IPS-NIHi11 (cell line): ENCODE measurements around the gene SHISA6.
"Not testable (repeated sequence)": the region's sequence is repeated elsewhere in the genome, so short reads cannot be mapped to it uniquely, and the experiment has no call there.

Experiments
- DNase-seq: peaks from one replicate; pipeline ENCODE4 v3.0.0; 2012; ENCODE audit warnings: mixed read lengths, low spot score

Gene SHISA6

DNA sequence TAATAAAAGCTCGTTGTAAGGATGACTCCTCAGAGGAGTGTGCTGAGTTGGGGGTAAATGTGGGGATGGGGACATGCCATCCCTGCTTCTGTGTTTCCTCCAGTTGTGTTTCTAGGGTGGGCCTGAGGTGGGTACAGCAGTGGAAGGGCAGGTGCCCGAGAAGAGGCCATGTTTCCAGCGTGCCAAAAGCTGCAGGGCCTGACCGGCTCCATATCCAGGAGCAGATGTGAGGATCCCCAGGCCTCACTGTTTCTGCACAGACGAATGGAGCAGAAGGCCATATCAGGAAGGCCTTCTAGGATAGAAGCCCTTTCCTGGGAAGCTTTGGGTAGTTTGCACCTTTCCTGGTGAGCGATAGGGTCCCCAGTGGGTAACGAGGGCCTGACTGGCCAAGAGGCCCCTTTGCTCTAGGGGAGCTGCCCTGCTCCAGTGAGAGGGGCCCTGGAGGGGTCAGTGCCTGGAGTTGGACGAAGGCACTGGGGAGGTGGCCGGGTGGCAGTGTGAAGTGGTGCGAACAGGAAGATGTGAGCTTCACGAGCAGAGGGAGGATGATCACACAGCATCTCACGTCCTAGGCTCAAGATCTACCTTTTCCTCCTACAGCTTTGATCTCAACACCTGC, 62.9 kb downstream of the SHISA6 start:
- no peak for DNase-seq

DNA sequence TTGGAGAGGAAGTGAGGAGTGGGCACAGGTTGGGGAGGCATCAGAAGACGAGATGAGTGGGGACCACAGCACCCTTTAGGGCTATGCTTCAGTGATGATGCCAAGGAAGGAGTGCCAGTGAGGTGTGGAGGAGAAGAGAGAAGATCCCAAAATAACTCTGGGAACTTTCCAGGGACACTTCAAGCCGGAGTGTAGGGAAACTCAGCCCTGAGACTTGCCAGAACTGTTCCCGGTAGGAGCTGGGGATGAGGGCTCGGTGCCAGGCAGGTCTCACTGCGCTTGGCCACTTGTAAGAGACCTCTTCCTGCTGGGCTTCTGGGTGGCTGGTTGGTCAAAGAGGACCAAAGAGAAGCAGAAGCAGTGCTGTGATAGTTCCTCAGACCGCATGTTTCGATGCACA, 63.6 kb downstream of the SHISA6 start:
- no peak for DNase-seq

DNA sequence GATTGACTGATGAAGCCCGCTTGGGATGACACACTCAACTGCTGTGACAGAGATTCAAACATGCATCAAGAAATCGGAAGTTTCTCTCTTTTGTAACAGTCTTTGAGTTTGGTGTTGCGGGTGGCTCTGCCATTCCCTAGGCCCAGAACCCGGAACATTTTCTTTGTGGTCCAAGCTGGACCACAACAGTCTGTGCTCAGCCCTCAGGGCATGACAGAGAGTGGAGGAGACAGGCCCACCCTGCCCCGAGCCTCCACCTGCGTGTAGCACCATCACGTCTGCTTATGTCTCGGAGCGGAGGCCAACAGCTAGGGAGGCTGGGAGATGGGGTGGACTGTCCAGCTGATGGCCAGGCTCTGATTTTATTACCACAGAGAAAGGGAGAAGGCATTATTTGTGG, 64.5 kb downstream of the SHISA6 start:
- DNase-seq: no peak

DNA sequence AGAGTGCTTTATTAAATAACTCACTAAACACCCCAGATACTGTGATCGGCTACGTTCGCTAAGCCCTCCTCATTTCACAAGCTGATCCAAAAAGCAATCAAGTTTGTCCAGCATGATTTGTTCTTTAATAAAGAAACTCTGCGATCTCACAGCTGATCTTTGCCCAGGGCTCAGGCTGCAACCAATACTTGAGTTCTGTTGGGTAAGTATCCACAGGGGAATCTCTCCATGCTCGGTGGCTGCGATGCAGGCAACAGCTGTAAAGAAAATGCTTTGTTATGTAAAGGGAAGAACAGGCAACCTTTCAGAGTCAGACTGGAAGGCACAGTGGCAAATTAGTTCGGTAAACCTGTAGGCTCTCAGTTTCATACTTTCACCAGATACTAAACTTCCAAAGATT, 67.5 kb downstream of the SHISA6 start:
- no peak for DNase-seq

DNA sequence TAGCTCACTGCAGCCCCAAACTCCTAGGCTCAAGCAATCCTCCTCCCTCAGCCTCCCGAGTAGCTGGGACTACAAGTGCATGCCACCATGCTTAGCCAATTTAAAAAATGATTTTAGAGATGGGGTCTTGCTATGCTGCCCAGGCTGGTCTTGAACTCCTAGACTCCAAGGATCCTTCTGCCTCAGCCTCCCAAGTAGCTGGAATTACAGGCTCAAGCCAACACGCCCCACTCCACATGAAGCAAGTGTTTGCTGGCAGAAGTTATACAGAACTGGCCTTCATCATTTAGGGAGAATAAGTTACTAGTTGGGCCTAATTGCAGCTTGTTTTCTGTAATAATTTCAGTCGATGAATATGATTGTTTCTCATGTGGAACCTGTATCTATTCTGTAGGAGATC, 68.0 kb downstream of the SHISA6 start:
- DNase-seq: no peak

DNA sequence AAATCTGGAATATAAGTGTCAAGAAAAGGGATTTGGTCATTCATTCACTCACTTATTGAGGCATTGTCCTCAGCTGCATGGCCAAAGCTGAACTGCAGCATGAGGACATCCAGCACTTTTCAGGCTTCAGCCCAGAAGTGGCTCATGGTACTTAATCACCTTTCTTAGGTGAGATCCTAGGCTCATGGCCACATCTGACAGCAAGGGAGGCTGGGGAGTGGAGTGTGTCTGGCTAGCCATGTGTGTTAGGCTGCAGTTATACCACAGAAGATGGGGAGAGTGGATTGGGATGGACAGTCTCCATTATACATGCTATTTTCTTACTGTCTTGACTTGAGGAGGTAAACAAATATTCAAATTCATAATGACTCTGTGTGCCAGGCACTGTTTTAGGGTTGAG, 68.8 kb downstream of the SHISA6 start:
- no peak for DNase-seq

DNA sequence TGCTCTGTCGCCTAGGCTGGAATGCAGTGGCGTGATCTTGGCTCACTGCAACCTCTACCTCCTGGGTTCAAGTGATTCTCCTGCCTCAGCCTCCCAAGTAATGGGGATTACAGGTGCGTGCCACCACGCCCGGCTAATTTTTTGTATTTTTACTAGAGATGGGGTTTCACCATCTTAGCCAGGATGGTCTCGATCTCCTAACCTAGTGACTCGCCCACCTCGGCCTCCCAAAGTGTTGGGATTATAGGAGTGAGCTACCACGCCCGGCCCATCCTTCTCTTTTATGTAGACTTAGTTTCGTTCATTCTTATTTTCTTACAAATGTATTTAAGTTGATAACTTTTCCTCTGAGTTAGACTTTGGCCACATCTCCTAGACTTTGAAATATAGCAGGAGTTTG, 75.4 kb downstream of the SHISA6 start:
- not testable (repeated sequence) for DNase-seq

DNA sequence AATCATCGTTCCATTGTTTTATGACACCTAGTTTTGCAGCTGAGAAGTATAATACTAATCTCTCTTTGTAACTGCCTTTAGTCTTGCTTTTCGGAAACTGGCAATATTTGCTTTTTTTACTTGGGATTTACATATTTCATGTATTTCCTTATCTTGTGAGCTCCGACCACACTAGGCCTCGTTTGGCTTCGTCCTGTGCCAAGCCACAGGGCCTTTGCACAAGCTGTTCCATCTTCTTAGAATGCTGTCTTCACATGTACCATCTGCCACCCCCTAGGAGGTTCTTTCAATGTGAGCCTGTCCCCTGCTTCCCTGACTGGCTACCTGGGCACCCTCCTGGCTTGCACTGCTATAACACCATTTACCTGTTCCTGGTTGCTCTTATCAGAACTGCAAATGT, 77.2 kb downstream of the SHISA6 start:
- DNase-seq: no peak

DNA sequence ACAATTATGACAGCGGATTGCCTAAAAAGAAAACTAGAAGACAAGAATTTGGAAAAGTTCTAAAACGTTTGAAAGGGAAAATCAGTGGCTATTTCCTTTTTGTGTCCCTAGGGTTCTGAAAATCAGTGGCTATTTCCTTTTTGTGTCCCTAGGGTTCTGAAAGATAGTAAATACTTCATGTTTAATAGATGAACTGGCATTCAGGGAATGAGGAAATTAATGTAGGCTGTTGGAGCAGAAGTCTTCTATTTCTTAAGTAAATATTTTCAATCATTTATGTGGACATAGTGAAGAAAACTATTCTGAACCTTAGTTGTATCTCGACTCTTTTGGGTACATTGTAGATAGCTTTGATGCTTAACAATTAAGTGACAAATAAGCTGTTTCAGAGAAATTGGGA, 78.9 kb downstream of the SHISA6 start:
- DNase-seq: no peak

DNA sequence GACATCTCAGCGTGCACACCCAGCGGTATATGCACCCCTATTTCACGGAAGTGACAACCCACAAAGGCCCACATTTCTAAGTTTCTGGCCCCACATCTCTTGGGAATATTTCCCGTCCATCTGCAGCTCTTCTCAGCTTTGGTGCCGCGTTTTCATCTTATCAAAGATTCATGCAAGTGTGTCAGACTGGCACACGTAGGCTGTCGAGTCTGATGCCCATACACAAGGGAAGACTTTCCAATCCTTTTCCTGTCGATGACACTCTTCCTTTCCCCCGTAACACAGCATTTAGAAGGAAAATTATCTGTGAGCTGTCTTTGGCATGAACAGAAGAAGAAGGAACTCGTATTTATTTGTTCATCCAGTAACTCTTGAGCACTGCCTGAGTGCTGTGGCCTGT, 83.0 kb downstream of the SHISA6 start:
- DNase-seq: no peak

DNA sequence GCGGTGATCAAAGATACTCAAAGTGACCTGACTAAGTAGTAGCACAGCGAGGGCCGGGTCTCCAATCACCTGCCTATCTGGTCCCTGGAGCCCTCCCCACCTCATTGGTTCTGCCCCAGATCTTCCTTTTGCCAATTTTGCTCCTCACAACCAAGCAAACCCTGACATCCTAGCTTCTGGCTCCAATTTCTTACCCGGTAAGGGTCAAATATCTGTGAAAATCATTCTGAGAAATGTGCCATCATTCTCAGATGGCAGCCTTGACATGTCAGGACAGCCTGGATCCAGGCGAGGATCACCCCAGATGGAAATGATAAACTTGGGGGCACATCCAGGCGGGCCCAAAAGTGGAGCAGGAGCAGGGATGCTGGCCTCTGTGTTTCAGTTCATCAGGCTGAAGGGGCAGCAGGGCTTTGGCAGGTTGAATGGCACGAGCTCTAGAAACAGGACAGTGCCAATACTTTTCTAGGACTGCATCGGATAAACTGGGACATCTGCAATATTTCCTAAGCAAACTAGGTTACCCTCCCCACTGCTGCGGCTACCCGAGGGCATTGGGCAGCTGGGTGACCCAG, 83.9 kb downstream of the SHISA6 start:
- no peak for DNase-seq

DNA sequence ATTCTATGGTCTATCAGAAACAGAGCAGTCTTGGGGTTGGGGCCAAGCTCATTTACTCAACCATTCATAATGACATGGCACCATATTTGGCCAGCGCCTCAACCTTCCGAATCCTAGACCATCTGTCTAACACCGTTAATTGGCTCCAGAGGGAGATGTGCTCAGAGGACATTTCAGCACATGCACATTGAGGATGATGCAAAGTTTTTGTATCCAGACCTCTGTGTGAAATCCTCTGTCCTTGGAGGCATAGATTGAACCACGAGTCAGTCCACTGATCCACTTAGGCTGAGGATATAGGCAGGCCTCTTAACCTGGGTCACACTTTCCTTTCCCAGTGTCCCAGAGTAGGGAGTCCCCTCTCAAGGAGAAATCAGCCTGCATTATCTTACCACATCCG, 85.5 kb downstream of the SHISA6 start:
- no peak for DNase-seq

DNA sequence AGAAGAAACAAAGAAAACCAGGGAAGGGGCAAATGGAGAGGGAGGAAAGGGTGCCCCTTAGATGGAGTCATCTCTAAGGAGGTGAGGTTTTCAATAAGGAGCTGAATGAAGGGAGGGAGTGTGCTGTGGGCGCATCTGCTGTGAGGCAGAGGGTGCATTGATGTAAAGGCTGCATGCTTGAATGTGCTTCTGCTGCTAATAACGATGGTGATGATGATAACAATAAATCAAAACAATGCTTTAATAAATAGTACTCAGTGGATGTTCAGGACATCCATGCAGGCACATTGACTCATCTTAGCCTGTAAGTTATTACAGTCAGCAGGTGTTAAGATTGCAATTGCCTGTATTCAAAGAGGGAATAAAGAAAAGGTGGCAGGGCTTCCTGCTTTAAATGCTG, 87.8 kb downstream of the SHISA6 start:
- DNase-seq: no peak

DNA sequence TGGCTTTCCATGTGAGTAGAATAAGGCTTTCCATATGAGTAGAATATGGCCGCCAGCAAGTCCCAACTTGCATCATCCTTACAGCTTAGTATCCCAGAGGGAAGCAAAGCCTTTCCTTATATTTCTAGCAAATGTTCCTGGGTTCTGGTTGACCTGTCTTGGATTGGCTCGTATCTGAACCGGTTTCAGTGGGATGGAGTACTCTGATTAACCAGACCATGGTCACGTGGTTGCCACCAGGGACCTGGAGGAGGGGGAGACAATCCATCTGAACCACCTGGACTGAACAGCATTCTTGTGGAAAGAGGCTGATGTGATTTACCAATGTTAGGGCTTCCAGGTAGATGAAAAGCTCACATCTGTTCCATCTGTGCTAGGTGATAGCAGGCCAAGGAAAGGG, 89.0 kb downstream of the SHISA6 start:
- DNase-seq: no peak

DNA sequence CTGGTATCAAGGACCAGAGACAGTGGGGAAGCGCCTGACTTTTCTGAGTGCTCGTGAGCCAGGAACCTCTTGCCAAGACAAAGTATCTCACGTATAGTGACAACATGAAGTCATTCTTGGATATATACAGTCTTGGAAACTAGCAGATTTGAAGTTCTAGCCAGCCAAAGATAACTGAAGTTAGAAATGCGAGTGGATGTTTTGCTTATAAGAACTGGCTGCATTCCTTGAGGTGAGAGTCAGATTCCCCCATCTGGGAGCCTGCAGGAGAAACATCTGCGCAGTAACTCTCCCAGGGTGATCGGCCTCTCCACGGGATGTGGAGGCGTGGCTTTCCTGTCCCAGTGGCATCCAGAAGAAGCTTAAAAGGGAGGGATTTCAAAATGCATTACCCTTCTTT, 89.8 kb downstream of the SHISA6 start:
- DNase-seq: peak; percentile 55

DNA sequence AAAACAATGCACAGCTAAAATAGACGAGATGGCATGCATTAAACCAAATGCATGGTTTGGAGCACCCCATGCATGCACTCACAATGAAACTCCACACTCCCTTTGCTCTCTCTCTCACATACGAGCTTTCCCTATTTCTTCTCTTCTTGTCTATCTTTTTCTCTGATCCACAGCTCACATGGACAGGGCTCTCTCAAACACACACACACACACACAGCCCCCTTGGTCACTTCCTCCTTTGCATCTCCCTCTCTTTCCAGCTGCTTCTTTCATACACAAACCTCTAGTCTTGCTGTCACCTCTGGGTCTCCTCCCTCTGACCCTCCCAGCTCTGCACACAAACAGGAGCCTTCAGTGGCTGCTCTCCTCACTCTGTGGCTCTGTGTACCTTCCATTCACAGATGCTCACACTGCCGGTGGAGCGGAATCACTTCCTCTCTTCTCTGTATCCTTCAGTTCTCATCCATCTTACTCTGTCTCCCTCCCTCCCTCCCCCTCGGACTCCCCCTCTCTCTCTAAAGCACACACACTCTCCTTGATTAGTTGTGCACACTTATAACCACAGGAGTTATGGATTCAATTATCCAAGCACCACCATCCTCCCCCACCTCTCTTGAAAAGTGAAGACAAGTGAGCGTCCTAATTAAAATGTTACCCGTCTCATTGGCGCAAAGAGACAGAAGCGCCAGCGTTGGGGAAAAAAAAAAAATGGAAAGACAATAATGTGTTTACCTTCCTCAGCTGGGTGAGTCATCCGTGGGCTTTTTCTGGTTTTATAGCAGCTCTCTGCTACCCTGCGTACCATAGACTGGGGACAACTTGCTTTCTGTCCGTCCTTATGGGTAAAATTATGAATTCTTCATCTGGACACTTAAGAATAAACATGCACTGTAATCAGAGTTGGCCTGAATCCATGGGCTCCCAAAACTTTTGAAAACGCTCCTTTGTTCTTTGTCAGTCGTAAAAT, 90.8 kb downstream of the SHISA6 start:
- DNase-seq: no peak

DNA sequence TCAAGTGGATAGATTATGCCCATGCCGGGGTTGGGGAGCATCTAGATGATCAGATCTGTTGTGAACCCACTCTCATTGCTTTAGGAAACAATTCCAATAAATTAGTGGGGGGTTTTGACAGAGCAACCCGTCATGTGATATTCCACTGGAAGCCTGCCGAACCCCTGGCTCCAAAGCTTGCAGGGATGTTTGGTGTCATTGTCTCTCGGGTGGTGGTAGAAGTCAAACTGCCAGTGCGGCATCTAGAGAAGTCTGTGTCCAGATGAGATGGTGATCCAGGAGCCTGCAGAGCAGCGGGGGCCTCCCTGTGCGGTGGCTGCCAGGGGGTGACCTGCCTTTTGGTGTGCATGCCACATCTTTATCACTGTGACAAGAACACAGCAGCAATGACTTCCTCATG, 91.7 kb downstream of the SHISA6 start:
- no peak for DNase-seq

DNA sequence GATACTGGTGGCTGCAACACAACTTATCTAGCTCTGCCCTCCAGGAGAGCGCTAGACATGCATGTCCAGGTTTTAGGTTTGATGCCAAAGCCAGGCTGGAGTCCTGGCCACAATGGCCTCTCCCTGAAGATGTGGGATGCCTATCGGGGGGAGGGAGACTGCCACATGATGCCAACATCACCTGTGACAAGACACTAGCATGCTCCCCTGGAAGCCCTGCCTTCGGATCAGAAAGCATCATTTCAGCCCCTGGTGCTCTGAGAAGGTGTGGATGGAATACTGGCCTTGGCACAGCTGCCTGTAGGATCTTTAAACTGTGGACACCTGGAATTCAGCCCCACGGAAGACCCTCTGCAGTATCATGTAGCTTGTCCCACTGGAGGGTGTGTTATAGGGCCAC, 93.5 kb downstream of the SHISA6 start:
- no peak for DNase-seq

DNA sequence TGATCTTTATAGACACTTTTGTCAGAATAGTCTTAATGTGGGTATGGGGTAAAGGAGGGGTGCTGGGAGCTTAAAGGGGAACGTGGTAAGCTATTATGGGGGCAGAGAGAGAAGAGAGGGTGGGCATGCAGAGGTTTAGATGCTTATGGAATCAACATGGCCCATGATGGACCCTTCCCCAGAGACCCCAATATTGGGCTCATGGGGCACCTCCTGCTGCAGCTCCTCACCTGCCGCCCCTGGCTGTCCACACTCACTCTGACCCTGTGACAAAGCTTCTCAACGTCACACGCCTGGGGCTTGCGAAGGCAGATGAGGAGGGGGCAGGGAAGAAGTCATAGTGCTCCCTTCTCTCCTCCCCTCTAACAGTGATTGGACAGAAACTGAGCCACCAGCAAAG, 95.3 kb downstream of the SHISA6 start:
- DNase-seq: no peak

DNA sequence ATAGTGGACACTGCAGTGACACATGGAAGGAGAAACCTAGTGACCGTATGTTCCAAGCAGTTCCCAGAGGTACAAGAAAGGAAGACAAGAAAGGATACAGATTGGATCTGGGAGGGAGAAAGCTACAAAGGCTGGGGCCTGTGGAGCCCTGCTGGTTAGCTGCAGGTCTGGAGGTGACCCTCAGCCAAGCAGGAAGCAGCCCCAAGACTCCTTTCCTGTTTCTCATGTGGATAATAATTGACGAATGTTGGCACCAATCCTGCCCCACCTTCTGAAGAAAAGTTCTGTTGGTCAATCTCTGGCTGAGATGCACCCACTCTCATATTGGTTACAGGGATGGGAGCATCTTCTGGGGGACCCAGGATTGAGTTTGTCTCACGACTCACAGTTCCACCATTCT, 99.8 kb downstream of the SHISA6 start:
- DNase-seq: no peak

DNA sequence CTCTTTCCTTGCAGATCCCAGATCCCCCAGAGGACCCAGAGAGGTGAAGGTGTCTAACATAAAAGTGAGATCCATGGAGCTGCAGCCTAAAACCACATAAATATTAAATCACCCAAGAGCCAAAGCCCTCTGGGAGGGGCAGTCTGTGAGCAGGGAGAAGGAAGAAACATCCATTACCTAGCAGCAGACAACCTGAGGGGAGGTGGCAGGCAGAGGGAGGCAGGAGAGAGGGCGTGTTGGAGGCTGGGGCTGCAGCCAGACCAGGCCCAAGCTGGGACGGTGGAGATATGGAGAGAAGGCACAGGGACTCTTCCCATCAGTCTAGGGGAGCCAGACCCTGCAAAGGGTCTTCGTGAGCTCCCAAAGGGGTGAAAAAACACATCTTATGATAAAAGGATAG, 101.1 kb downstream of the SHISA6 start:
- DNase-seq: no peak

DNA sequence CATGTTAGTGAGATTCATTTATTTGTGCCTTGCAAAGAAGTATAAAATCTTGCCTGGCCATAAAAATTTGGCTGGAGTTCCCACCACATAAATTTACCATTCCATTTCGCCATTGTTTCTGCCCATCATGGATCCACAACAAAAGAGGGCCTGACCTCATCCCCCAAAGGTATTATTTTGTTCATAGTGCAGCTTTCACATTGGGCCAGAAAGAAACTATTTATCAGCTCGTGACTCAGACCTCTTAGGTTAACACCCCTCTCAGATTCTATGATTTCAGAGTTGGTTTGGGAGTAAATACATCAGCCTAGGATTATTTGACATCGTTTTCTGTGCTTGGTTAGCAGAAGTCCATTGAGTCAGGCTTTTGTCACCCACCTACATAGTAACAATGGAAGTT, 108.1 kb downstream of the SHISA6 start:
- DNase-seq: no peak

DNA sequence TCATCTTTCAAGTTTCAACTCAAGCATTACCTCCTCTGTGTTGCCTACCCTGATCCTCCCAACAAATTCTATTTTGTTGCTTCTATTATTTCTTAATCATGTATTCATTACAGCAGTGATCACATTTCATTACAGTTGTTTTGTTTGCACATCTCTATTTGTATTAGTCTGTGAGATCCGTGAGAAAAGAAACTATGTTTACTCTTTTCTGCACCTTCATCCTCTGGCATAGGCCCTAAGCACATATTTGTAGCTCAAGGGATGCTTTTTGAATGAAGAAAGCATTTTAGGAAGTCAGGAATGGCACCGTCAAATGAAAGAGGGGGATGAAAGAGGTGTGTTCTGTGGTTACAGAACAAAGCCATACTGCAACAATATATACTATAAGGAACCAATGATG, 110.5 kb downstream of the SHISA6 start:
- DNase-seq: no peak
